NB4 (cell line): Measurements from ENCODE around the gene SFRP5.

Experiments used
- DNase-seq: peaks from one replicate; pipeline ENCODE4 v3.0.0; 2010; ENCODE audit warnings: low read depth
- H3K4me3 ChIP-seq: one replicate; pipeline ENCODE4 v1.5.1; 2011; ENCODE audit warnings: mild to moderate bottlenecking, low read depth, low read length, moderate library complexity
- MAX ChIP-seq: IDR thresholded peaks from 2 replicates; pipeline ENCODE4 v1.6.1; 2011; ENCODE audit warnings: low read depth, low read length
- MYC ChIP-seq: IDR thresholded peaks from 2 replicates; pipeline ENCODE4 v1.6.1; 2011; ENCODE audit warnings: low read depth, low read length
- POLR2A ChIP-seq: IDR thresholded peaks from 2 replicates; pipeline ENCODE4 v1.6.1; 2011; ENCODE audit warnings: mild to moderate bottlenecking; ENCODE audit not compliant: insufficient read length; ENCODE audit errors: extremely low read depth
- TF ChIP-seq, protein P1 (sequence below): IDR thresholded peaks from one replicate; pipeline ENCODE4 v1.5.1; 2012; ENCODE audit warnings: low read depth, low read length

The SFRP5 gene

GRCh38 chr10:97779975-97780374 lies 8.2 kb upstream of the SFRP5 start:
- H3K4me3 ChIP-seq, result no peak overlapping the region
- no peak for DNase-seq
- TF ChIP-seq MAX (no peak), POLR2A (no peak), MYC (no peak)
- TF ChIP-seq, protein P1, sequence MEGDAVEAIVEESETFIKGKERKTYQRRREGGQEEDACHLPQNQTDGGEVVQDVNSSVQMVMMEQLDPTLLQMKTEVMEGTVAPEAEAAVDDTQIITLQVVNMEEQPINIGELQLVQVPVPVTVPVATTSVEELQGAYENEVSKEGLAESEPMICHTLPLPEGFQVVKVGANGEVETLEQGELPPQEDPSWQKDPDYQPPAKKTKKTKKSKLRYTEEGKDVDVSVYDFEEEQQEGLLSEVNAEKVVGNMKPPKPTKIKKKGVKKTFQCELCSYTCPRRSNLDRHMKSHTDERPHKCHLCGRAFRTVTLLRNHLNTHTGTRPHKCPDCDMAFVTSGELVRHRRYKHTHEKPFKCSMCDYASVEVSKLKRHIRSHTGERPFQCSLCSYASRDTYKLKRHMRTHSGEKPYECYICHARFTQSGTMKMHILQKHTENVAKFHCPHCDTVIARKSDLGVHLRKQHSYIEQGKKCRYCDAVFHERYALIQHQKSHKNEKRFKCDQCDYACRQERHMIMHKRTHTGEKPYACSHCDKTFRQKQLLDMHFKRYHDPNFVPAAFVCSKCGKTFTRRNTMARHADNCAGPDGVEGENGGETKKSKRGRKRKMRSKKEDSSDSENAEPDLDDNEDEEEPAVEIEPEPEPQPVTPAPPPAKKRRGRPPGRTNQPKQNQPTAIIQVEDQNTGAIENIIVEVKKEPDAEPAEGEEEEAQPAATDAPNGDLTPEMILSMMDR, result no peak

DNA sequence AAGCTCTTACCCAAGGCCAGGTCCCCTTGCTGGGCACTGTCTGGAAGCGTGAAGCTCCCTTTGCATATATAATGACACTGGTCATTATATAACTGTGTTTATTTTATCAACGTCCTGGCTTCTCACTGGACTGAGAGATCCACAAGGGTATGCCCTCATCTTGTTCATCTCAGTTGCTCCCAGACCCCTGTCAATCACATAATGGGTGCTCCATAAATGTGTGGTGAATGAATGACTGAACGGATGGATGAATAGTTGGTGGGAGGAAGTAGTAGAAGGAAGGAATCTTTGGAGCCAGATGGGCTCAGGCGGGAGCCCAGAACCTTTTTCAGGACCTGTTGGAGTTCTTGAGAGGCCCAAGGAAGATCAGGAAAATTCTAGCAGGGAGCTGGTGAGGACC lies 7.7 kb upstream of the SFRP5 start:
- TF ChIP-seq MYC, result no peak
- TF ChIP-seq MAX, result no peak
- no peak for TF ChIP-seq POLR2A
- TF ChIP-seq, protein P1, result no peak
- no peak for DNase-seq
- no peak overlapping the region for H3K4me3 ChIP-seq

- peak; percentile 39 for DNase-seq
- no peak for TF ChIP-seq MAX
- no peak for TF ChIP-seq POLR2A
- TF ChIP-seq MYC, result no peak
- TF ChIP-seq, protein P1, result no peak
- H3K4me3 ChIP-seq, result no peak overlapping the region
Observed at GRCh38 chr10:97778452-97779302, 6.9 kb upstream of the SFRP5 start.

DNA sequence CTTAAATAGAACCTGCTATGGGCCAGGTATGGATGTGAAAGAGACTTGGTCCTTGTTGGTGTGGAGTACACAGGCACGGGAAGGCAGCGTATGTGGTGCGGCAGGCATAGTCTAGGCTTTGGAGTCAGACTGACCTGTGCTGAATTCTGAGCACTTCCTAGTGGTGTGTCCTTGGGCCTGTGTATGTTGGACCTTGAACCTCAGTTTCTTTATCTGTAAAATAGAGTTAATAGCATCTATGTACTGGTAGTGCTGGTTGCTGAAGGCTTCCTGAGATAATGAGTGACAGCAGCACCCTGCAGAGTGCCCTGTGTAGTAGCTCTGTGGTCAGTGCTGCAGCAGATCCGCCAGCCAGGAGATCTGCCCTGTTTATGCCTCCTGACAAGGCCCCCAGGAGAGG lies 5.3 kb upstream of the SFRP5 start:
- H3K4me3 ChIP-seq, result no peak overlapping the region
- TF ChIP-seq MYC (no peak), MAX (no peak), POLR2A (no peak)
- TF ChIP-seq, protein P1, result no peak

GRCh38 chr10:97774811-97775294 lies 3.1 kb upstream of the SFRP5 start:
- TF ChIP-seq, protein P1, result no peak
- TF ChIP-seq MAX (no peak), MYC (no peak), POLR2A (no peak)
- no peak for DNase-seq
- H3K4me3 ChIP-seq, result no peak overlapping the region

More for the DNA sequence above, 5.3 kb upstream of the SFRP5 start:
- no peak for DNase-seq
